Nucleus accumbens (tissue), 56 donors: ENCODE results near the gene TRPM2.

Experiments
- DNase-seq, 56 donors: peaks; one replicate each; lab custom pipeline; 2025; lab: John Stamatoyannopoulos, UW

TRPM2 gene

GRCh38 chr21:44438531-44439210, 85.2 kb downstream of the TRPM2 start:
- peak in 2 of 56 donors; percentile 15 to 26 for DNase-seq

GRCh38 chr21:44439211-44439600, 85.8 kb downstream of the TRPM2 start:
- no peak for DNase-seq

GRCh38 chr21:44440241-44441040, 87.0 kb downstream of the TRPM2 start:
- DNase-seq, result no peak

- DNase-seq, result no peak
Measured at GRCh38 chr21:44441041-44441400, 87.6 kb downstream of the TRPM2 start.

- DNase-seq, result no peak
Measured at GRCh38 chr21:44441581-44442265, 88.3 kb downstream of the TRPM2 start.

- DNase-seq, result no peak
Measured at GRCh38 chr21:44442266-44443125, 89.1 kb downstream of the TRPM2 start.

- DNase-seq, result no peak
Measured at GRCh38 chr21:44443291-44443890, 90.0 kb downstream of the TRPM2 start.

GRCh38 chr21:44443891-44444285, 90.5 kb downstream of the TRPM2 start:
- no peak for DNase-seq

- no peak for DNase-seq
Measured at GRCh38 chr21:44444286-44444931, 91.0 kb downstream of the TRPM2 start.

GRCh38 chr21:44445145-44445812, 91.9 kb downstream of the TRPM2 start:
- no peak for DNase-seq

- DNase-seq, result no peak
Measured at GRCh38 chr21:44448651-44449131, 95.3 kb downstream of the TRPM2 start.

GRCh38 chr21:44449473-44450363, 96.3 kb downstream of the TRPM2 start:
- DNase-seq, result no peak

- no peak for DNase-seq
Measured at GRCh38 chr21:44450402-44450801, 97.0 kb downstream of the TRPM2 start.

- no peak for DNase-seq
Measured at GRCh38 chr21:44450999-44451398, 97.6 kb downstream of the TRPM2 start.

- DNase-seq, result no peak
Measured at GRCh38 chr21:44453120-44453519, 99.7 kb downstream of the TRPM2 start.

GRCh38 chr21:44454058-44454457, 100.6 kb downstream of the TRPM2 start:
- DNase-seq, result no peak

- DNase-seq, result peak in 7 of 56 donors; percentile 16 to 59 (median 41)
Measured at GRCh38 chr21:44454747-44455523, 101.5 kb downstream of the TRPM2 start, which contains the start of gene LRRC3. LRRC3 (plus strand) TSS chr21:44455510; CDS start chr21:44456645, 1,135 bp downstream.
